ENCODE data around the gene GTF2F2.
A peak's percentile ranks its signal among the peaks of the same experiment; 100 is the strongest.
"Not testable (repeated sequence)": the region's sequence is repeated elsewhere in the genome, so short reads cannot be mapped to it uniquely, and the experiment has no call there.

GTF2F2 gene

GRCh38 chr13:45178349-45179162 is 58.2 kb downstream of the GTF2F2 start:
- intact Hi-C loops (cut with DNase I), result no loop called here
- DNase-seq, result no peak

DNA sequence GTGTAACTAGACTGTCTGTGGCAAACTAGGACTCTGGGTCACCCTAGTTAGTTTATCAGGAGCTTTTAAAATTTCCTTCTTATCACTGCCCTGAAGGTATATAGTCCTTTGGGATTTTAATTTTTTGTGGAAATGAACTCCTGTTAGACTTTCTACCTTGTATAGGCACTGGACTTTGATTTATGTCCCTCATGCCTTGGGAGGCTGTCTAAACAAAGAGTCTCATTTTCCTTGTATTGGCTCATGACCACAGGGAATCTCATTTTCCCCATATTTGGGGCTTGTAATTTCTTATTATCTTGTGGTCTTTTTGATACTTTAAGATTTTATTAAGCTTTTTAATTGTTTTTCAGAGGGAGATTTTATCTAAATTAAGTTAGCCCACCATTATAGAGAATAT is 59.1 kb downstream of the GTF2F2 start:
- DNase-seq, result no peak

DNA sequence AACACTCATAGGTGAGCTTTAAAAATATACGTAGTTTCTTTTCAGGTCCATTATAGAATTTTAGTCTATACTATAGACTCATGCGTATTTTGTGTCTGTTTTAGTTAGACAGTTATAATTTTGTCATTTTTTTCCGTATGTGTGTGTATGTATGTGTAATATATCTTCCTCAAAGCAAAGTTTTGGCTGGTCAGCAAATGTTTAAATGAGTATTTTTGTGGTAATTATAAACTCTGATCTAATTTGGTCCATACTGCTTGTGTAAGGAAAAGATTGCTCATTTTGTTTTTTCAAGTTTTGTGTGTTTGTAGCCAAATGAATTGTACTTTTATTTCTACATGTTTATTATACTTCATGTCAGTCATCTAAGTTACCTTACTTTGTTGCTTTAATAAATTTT is 60.0 kb downstream of the GTF2F2 start:
- no peak for DNase-seq
- intact Hi-C loops (cut with DNase I), result no loop called here

More for the DNA sequence above, 59.1 kb downstream of the GTF2F2 start:
- intact Hi-C loops (cut with DNase I), result no loop called here

- no peak for DNase-seq
- intact Hi-C loops (cut with DNase I), result no loop called here
These were observed 60.6 kb downstream of the GTF2F2 start for GRCh38 chr13:45180713-45181601.

- no peak for DNase-seq
- intact Hi-C loops (cut with DNase I), result no loop called here
These were observed 64.4 kb downstream of the GTF2F2 start for GRCh38 chr13:45184693-45185092.

GRCh38 chr13:45185286-45185685 is 65.0 kb downstream of the GTF2F2 start:
- DNase-seq, result no peak
- intact Hi-C loops (cut with DNase I), result no loop called here

GRCh38 chr13:45189077-45189476 is 68.8 kb downstream of the GTF2F2 start:
- intact Hi-C loops (cut with DNase I), result not testable (repeated sequence)

GRCh38 chr13:45189511-45189910 is 69.2 kb downstream of the GTF2F2 start:
- DNase-seq; intact Hi-C loops (cut with DNase I): not testable (repeated sequence)

More at GRCh38 chr13:45189077-45189476, 68.8 kb downstream of the GTF2F2 start:
- DNase-seq, result not testable (repeated sequence)

- intact Hi-C loops (cut with DNase I), result loop anchor here (5.0 kb wide), 1 partner anchor 90 kb away; no protein-coding TSS in a partner anchor
- DNase-seq, result no peak
These were observed 71.6 kb downstream of the GTF2F2 start for GRCh38 chr13:45191874-45192273.

DNA sequence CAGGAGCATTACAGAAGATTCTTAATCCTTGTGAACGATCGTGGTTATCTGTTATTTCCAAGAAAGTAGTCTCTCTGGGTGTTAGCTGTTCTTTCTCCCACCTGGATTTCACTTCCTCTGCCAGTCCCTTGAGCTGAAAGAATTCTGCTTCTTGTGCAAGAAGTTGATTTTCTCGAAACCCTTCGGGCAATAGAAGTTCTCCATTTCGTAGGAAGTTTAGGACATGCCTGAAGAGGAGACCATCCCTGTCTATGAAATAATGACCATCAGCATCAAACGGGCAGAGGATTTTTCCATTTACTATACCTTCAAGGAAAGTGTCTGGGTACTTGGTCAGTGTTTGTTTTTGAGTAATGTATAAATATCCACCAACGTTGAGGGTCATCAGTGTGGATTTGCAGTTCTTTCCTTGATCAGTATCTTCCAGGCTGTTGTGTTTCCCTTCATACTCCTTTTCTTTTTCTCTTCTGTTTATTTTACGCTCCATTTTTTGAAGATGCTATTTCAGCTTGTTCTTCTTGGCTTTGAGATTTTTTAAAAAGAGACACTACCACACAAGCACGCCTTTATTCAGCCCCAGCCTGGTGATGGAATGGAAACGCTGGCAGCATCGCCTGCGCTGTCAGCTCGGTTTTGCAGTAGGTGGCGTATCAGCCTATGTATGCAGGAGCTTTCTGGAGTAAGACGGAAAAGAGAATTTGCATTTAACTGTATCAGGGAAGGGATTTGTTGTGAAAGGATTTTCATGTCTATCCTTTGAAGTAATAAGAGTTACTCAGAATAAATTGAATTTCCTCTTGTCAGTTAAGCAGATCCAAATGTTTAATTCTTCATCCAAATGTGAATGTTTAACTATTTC is 74.0 kb downstream of the GTF2F2 start:
- intact Hi-C loops (cut with DNase I), result loop anchor here (1.0 to 5.0 kb wide), 4 partner anchors 86 to 147 kb away; no protein-coding TSS in a partner anchor
- DNase-seq, result peak; percentile 66 to 97 (median 78)

DNA sequence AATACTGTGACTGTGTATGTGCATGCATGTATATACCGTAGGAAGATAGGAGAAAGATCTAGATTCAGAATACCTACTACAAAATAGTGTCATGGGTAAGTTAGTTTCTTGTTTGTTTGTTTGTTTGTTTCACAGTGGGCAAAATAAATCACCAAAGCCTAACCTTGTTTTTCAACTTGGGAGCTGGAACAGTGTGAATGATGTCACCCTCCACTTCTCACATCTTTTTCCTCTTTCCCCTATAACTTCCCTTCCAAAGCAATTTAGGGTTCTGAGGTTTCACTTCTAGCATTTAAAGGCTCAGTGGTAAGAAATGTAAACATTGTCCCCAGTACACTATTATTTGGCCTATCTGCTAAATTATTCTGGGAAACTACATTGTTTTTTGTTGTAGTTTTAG is 75.1 kb downstream of the GTF2F2 start:
- intact Hi-C loops (cut with DNase I), result loop anchor here (2.0 kb wide), 2 partner anchors 85 to 115 kb away; no protein-coding TSS in a partner anchor
- no peak for DNase-seq

- intact Hi-C loops (cut with DNase I), result no loop called here
- DNase-seq, result no peak
These were observed 75.8 kb downstream of the GTF2F2 start for GRCh38 chr13:45196096-45196495.

DNA sequence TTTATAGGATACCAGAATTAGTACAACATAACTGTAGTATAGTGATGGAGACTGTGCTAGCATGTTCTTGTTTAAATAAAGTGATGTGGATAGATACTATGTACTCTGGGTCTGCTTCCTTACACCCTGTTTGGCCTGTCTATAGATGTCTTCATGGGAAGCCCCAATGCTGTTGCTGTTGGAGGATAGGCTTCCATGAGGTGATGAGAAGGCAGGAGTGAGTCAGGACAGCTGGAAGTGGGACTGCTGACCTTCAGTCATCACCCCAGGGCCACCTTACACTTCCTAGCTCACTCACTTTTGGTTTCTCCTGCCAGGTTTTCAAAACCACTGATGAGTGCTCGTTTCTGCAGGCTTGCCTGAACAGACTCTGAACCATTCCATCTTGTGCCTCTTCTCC is 76.3 kb downstream of the GTF2F2 start:
- DNase-seq, result no peak

GRCh38 chr13:45198041-45198440 is 77.7 kb downstream of the GTF2F2 start:
- intact Hi-C loops (cut with DNase I), result no loop called here
- DNase-seq, result no peak

More for the DNA sequence above, 76.3 kb downstream of the GTF2F2 start:
- intact Hi-C loops (cut with DNase I), result no loop called here

GRCh38 chr13:45198924-45199323 is 78.6 kb downstream of the GTF2F2 start:
- intact Hi-C loops (cut with DNase I), result no loop called here
- no peak for DNase-seq

GRCh38 chr13:45199711-45200110 is 79.4 kb downstream of the GTF2F2 start:
- intact Hi-C loops (cut with DNase I), result no loop called here
- DNase-seq, result no peak

DNA sequence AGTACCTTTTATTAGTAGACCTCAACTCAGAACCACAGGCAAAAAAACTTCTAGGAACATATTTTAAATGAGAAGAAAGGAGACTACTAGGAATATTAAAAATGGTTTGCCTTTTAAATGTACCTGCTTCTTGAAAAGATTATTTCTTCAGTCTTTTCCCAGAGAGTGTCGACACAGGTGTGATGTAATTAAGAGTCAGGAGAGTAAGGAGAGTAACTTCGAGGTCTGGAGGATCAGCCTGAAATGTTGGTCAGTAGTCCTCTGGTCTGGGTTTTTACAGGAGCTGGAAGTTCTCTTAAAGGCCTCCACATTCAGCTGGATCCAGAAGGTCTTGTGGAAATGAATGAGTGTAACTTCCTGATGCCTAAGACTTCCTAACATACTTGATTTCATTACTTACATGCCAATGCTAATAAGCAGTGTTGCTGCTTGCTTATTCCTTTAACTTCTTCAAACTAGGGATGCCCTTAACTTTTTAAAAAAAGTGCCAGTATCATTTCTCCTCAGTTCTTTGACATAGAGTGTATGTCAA is 80.5 kb downstream of the GTF2F2 start, which contains the start of gene KCTD4:
TSS of gene KCTD4 (minus strand) at position 345 of the 532 bp plus-strand sequence. CDS start 6,478 bp downstream, outside the sequence.
- DNase-seq, result no peak
- intact Hi-C loops (cut with DNase I), result no loop called here

DNA sequence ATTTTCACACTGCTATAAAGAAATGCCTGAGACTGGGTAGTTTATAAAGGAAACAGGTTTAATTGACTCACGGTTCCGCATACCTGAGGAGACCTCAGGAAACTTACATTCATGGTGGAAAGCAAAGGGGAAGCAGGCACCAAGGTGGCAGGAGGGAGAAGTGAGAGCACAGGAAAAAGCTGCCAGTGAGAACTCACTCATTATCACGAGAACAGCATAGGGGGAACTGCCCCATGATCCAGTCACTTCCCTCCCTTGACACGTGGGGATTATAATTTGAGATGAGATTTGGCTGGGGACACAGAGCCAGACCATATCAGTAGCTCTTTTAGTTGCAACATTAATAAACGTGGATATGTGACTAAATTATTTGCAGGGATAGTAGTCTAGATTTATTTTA is 84.8 kb downstream of the GTF2F2 start:
- intact Hi-C loops (cut with DNase I), result no loop called here
- no peak for DNase-seq

DNA sequence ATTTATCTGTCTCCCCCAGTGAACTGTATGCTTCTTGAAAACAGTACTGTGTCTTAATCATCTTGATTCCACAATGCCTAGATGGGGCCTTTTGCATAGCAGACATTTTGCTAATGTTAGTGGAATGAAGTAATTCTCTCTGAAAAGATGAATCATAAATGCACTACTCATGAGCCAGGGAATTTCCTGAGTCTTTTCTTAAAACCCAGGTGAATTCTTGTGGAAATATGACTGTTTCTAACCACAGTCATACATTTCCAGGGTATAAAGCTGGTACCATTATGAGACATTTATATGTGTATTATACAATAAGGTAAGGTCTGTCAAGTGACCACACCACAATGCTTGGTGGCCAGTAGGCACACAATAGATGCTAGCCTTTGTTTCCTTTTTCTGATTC is 86.0 kb downstream of the GTF2F2 start:
- intact Hi-C loops (cut with DNase I), result no loop called here
- DNase-seq, result no peak

- intact Hi-C loops (cut with DNase I), result no loop called here
- no peak for DNase-seq
These were observed 87.0 kb downstream of the GTF2F2 start for GRCh38 chr13:45207319-45207718.

All from posterior cingulate gyrus (tissue), 11 donors.